HL-60 (cell line): ENCODE data around the gene INSC.

Experiments used
- CTCF ChIP-seq: IDR thresholded peaks from one replicate; pipeline ENCODE4 v1.5.1; 2011; ENCODE audit warnings: low read length, control low read depth, inconsistent platforms; ENCODE audit not compliant: insufficient read depth
- REST ChIP-seq: IDR thresholded peaks from 2 replicates; pipeline ENCODE4 v1.6.1; 2012; ENCODE audit warnings: low read depth; ENCODE audit not compliant: insufficient replicate concordance

DNA sequence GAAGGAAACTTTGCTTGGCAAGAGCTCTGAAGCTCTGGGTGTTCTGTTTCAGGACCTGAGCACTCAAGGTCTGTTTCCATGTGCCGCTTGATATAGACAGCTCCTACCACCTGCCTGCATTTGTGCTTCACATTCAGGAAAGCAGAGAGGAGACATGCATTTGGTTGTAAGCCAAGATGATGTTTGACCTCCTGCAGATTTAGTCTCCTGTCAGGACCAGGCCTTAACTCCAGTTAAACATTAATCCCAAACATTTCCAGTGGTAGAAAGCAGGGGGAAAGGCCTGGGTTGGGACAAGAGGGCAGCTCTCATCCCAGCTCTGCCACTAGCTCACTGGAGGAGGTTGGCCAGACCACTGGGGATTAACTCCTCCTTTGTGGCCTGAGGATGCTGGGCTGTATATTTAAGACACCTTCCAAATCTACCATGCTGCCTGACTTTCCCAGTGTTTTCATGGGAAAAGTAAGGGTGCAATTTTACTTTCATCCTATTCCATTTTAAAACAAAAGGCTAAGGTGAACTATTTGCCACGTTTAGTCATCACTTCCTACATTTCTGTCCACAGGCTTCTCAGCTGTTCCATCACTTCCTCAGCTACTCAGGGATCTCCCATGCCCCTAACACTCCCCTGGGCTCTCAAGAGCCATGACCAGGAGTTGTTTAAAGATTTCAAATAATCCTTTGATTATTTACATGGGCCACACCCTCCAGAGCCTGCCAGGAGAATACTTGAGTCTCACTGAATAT, 80.9 kb downstream of the INSC start:
- TF ChIP-seq REST (no peak), CTCF (no peak)
